GM18858 (cell line): ENCODE data around the gene RAB17.

Experiments
- ATAC-seq: cut with Tn5 transposase; IDR thresholded peaks from one replicate; pipeline ENCODE4 v1.9.1; 2021; ENCODE audit not compliant: unreplicated experiment

Gene RAB17, protein sequence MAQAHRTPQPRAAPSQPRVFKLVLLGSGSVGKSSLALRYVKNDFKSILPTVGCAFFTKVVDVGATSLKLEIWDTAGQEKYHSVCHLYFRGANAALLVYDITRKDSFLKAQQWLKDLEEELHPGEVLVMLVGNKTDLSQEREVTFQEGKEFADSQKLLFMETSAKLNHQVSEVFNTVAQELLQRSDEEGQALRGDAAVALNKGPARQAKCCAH

DNA sequence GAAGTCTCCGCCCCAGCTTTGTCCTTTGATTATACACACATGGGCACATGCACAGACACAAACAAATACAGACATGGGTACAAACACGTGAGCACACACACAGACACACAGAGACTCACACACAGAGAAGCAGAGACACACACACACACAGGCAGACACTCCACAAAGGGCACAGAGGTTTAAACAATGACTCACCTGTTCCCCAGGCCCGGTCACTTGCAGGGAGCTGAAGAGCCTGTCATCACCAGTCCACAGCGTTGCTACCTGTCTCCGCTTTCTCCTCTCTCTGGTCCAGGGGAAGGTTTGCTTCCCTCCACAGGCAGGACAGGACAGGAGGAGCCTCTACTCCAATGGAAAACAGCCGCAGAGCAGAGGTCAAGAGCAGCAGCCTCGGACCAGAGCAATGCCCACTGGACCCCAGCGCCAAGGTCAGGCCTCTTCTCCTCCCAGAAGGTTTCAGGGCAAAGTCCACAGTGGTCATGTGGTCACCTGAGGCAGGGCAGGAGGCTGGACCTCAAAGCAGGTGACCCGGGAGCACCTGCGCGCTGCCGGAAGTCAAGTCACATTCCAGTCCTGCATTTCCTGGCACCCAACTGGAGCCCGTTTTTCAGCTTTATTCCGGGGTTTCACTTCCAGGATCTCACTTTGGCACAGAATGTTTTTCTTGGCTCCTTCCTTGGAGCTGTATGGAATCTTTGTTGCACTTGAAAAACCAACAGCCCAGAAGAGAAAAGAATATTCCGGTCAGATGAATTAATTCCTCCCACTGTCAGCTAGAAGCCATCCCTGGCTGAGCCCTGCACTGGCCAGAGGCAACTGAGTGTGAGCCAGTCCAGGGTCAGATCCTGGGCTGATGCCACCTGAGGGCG is at the start of gene RAB17:
TSS of gene RAB17 (minus strand) at position 463 of the 869 bp plus-strand sequence. CDS start 4,580 bp downstream, outside the sequence.
- ATAC-seq, result no peak

DNA sequence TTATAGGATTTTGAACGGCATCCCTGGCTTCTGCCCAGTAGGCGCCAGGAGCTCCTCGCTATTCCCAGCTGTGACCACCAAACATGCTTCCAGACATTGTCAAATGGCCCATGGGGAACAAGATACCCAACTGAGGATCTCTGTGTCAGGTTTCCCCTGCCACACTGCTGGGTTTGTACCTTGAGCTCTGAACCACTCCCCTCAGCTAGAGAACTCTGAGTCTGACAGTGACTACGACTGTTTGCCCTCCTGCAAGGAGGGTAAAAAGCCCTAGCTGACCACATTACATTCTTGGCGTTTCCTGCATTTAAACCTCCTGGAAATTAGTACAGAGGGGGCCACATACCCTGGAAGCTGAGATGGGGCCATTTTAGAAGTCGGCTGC is 49.3 kb upstream of the RAB17 start:
- no peak for ATAC-seq

DNA sequence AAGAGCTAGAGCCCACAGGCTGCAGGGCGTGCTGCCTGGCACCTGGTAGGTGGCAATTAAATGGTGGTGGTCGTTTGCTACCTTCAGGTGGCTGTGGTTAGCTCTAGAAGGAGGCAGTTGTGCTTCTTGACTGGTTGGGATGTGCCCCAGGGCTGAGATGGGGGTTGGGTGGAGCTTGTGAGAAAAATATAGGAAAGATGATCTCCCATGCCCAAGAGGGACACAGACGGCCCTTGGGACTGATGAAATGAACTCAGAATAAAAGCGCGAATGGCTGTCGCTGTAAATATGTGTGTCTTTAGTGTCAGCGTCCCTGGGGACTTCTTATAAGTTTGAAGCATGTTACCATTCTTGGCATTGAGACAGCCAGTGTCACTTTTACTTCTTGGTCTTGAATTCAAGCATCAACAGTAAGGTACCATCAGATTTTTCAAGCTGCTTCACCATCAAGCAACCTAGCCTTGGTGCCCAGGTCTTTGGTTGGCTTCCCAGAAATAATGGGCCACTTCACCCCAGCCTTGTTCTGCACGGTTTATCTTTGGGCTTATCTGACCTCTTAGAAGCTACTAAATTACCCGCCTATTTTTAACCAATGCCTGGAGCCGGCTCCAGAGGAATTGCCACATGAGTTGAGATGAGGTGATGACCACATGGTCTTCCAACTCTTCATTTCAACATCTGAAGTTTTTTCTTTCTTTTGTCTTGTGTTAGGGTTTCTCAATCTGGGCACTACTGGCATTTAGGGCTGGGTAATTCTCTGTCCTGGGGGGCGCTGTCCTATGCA is 48.7 kb upstream of the RAB17 start:
- ATAC-seq, result no peak

DNA sequence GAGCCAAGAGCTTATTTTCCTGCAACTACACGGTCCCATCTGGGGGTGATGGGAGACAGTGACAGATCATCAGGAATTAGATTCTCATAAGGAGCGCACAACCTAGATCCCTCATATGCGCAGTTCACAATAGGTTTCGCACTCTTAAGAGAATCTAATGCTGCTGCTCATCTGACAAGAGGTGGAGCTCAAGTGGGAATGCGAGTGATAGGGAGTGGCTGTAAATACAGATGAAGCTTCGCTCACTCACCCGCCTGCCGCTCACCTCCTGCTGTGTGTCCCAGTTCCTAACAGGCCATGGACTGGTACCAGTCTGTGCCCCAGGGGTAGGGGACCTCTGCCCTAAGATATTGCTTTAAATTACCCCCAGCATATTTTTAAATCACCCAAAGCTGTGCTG is 47.6 kb upstream of the RAB17 start:
- no peak for ATAC-seq

DNA sequence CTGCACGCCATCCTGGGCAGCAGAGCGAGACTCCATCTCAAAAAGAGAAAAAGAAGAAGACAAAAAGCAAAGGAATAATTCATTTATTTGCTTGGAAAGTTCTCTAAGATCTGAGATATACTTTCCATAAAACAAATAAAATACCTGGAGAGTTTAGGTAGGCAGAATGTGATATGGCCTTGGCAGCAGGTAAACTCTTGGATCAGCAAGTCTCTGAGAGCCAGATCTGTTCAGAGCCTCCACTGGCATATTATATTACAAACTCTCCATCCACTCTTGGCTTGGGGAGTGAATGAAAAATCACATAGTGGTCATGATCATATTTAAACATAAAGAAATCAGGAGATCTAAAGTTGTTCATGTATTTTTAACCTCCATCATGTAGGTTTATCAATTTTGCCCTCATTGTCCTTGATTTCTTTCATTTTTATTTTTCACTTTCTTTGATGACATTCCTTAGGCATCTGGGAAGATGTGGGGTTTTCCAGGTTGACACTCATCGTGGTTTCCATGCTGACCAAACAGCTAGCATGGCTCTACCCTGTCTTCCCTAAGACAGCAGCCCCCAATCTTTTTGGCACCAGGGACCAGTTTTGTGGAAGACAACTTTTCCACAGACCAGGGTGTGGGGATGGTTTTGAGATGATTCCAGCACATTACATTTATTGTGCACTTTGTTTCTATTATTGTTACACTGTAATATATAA is 47.0 kb upstream of the RAB17 start:
- ATAC-seq, result no peak

DNA sequence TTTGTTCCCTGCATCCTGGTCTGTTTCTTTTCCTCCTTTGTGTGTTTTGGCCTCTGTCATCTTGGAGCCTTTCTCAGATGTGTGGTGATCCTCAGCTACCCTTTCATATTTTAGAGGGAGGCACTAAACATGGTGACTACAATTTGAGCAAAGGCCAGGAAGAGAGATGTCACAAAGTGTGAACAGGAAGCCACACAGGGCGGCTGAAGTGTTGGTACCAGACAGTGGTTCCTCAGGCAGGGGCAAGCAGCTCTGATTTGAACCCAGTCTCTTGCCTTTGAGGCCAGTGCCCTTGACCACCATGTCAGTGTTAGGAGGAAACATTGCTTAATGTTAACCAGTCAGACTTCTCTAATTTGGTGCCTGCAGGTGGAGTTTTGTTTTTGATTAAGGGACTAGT is 46.0 kb upstream of the RAB17 start:
- no peak for ATAC-seq

DNA sequence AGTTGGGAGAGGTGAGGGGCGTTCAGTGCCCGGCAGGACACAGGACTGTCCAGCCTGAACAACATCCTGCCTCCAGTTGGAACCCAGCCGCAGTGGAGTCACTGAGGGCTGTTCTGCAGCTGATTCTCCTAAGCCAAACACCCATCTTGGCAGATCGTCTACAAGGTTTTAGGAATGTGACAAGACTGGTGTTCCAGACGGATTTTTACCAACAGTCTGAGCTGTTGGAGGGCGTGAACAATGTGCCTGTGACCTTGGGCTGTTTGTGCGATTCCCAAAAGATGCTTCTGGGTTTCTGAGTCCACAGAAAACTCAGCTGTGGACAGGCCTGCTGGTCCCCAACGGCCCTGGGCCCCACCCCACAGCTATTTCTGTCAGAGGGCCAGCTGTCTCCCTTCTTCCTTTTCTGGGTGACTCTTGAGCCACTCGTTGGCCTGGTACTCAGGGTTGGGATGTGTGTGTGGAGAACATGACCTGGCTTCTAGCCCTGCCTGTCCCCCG is 42.6 kb upstream of the RAB17 start:
- no peak for ATAC-seq

DNA sequence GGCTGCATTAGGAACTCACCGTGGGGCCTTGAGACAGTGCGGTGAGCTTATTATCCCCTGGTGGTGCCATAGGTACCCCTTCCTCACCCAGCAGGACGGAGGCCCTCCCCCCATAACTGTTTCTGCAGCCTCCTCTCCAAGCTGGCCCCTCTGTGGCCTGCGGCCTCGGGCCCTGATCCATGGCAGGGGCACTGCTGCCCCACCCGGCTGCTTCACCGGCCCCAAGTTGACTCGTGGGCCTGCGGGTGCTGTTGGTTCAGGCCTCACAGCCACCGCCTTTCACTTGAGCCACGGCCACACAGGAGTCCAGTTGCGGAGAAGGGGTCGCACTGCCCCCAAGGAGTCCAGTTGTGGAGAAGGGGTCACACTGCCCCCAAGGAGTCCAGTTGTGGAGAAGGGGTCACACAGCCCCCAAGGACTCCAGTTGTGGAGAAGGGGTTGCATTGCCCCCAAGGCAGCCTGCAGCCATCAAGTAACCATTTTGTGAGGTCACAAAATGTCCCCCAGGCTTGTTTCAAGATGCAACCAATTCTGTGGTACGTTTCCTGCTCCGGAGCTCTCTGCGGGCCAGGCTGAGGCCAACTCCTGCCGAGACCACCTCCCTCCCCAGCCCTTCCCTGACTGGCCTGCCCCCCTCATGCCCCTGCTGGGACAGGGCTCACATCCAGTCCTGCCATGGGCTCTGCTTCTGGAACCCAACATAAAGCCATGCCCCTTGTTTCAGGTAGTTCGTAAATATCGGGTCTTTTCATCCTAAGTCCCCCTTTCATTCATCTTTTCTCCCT is 41.5 kb upstream of the RAB17 start:
- ATAC-seq, result no peak

DNA sequence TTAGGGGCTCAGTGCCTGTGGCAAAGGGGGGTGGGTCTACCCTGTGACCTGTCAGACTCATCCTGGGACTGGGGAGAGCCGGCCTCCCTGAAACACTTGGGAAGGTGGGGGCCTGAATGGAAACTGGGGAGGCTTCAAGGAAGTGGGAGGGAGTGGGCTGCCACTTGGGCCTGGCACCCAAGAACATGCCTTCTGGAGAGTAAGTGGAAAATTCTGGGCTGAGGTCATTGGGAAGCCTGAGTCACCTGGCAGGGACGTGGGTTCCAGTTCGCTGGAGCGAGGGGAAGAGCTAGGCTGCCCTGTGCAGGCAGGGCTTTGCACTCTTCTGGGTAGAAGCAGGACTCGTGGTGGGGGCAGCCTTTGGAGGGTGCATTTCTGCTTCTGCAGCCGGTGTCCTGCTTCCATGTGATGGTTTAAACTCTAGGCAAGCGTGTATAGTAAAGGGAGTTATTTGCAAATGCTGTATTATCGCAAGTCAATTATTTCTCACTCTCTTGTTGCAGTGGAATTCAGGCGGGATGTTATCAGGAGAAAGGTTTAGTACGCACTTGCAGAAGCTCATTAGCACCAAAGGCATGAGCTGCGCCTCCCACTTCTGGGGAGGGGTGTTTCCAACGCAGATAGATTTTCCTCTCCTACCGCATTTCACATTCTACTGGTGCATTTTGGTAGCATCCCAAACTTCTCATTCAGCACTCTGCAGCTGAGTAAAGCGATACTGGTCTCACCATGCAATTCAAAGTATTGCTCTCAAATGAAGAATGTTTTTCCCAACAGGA is 40.7 kb upstream of the RAB17 start:
- no peak for ATAC-seq

DNA sequence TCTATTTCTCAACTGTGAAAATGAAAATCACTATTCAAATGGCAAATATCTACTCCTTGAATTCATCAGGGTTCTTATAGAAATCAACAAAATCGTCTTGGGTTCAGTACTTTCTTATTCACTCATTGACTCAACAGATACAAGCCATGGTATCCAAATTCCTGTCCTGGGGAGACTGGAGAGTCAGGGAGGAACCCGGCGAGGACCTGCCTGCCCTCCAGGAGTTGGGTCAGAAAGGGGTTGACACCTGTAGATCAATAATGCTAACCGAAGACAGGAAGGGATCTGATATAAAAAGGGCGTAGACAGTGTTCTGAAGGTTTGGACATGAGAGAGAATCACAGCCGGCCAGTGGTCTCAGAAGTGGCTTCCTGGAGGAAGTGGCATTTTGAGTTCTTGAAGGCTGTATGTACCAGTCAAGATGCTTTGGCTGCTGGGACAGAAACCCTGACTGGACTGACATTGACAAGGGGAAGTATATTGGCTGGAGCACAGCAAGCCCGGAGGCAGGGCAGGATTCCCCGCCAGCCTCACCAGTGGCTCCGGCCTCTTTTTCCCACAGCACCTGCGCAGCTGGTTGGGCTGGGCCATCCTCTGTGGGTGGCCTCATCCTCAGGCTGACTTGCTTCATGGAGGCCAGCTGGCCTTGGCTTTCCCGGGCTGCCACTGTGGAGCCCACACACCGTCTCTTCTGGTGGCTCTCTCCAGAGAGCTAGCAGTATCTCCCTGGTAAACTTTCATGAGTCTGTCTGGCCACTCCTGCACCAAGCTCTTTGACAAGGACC is 39.9 kb upstream of the RAB17 start:
- no peak for ATAC-seq

DNA sequence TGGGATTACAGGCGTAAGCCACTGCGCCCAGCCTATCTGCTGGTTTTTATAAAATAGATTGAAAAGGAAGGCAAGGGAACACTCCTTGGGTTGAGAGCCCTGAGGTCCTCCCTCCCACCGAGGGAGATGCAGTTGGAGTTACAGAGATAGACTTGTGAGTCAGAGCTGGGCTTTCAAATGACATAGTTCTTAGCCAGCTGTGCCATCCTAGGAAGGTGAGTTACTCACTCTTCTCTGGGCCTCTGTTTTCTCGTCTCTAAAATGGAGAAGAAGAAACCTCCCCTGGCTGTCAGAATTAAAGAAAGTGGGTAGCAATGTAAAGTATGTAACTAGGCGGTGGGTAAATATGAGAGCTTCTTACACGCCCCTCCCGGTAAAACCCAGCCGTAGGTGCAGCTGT is 39.2 kb upstream of the RAB17 start:
- ATAC-seq, result no peak

DNA sequence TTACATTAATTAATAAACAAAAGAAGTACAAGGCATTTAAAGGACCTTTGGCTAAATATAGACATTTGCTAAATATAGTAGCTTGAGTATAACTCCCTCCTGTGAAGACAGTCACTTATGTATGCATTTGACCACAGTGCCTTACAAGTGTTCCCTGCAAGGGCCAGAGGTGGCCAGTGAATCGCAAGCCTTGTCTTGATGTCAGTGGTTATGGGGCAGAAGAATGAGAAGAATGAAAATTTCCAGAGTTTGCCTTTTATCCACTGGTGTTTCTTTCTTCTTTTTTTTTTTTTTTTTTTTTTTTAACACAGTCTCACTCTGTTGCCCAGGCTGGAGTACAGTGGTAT is 38.6 kb upstream of the RAB17 start:
- ATAC-seq, result no peak

DNA sequence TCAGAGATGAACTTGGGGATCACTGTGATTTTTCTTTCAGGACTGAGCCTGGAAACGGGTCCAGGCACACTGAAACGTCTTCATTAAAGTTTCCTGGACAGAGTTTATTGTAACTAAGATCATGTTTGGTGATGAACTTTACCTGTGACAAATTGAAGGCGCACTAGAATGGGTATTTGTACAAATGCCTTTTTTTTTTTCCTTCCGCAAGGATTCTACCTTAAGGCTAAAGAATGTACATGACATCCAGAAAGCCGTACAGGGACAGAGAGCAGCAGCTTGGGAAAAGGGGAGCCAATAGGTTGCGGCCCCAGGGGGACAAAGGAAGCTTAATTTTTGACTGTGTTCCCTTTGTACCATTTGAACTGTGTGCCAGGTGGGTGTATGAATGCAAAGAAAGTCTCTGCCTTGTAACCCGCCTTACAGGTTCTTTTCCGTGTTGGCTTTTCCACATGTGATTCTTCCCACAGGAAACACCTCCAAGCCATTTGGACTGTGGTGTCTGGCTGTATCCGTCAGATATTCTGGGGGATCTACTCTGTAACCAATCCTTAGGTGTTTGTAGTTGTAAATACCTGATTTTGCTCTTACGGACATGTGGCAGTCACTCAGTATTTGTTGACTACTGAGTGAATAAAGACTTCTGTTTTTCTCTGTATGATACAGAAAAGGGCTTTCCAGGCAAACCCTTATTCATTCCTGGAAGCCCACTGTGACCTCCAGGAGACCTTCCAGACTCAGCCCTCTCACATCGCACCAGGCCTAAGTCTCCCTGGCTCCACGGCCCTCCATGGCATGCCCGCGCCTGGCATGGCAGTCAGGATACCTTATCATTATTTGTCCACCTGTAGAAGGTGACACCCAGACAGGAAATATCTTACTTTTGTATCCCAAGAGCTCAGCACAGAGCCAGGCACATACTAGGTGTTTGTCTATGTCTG is 38.0 kb upstream of the RAB17 start:
- no peak for ATAC-seq

DNA sequence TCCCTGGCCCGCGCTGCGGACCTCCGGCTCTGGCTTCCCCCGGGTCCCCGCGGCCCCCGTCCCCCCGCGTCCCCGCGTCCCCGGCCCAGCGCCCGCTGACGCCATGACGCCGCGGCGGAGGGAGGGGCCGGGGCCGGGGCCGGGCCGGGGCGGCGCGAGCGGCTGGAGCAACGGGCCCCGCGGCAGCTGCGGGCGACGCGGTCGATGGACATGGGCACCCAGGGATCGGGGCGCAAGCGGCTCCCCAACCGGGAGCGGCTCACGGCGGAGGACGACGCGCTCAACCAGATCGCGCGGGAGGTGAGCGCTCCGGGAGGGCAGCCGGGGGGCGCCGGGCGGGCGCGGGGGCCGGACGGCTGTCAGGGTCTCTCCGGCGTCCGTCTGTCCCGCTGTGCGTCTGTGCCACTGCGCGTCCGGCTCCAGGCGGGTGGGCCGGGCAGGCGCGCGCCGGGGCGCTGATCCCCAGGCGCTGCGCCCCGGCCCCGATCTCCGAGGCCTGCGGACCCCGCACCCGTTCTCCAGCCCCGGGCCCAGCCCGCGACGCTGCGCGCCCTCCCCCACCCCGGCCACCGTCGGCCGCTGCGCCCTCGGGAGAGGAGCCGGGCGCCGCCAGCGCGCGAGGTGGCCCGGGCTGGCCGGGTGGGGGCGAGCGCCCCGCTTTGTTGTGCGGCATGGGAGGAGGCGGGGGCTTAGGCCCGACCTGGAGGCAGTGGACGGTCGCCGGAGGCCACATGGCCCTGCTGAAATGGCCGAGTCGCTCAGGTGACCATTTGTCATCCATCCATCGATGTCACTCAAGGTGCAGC is 37.1 kb upstream of the RAB17 start, which contains the start of gene LRRFIP1:
TSS of gene LRRFIP1 (plus strand) at position 147 of the 806 bp plus-strand sequence. CDS start at position 205, 58 bp downstream.
- no peak for ATAC-seq

DNA sequence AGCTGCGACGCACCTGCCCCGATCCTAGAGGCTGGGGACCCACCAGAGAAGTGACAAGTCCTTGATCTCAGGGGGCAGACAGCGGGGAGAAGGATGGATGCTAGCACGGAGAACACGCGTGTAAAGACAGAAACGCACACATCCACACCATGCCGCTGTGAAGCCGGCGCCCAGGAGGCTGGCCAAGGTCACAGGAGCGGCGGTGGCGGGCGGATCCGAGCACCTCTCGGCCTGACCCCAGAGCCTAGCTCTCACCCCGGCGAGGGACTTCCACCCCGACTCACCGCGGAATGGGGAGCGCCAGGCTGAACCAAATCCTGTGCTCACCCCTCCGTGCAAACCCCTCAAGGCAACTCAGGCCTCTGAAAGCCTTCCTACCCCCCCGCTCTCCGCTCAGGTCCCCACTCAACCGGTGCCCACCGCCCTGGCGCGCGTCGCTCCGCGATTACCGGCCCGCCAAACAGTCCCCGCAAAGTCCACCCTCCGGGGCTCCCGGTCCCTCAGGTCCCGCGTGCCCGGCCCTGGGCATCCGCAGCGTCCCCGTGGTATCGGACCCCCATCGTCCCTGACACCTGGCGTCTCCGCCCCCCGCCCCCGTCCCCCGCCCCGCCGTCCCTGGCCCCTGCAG is 36.4 kb upstream of the RAB17 start:
- no peak for ATAC-seq

DNA sequence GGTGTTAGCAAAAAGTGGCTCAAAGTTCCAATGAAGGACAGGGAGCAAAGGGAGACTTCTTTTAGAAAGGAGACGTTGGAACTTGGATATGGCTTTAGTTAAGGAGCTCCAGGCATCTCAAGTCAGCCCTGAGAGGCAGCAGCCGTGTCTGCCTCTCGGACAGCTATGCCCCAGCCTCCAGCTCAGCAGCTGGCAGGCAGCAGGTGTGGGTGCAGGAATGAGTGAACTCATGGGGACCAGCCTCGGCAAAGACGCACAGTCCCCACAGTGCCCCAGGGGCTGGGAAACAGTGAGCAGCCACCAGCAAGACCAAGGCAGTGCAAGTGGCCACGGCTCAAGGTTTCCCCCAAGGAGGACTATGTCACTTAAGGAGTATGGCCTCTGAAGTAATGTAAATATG is 35.2 kb upstream of the RAB17 start:
- ATAC-seq, result no peak
